Stomach (tissue), 9 donors: ENCODE results near the gene LMTK2. TPM values are rescaled to one million over a fixed set of nuclear protein-coding genes. Genes with fewer than 3 reads are reported as not detected.

Experiments used
- DNase-seq, 2 donors: peaks; one replicate each; pipeline versions ENCODE4 v3.0.0 to v3.0.0-alpha.2; 2013 to 2019
- H3K27ac ChIP-seq, 5 donors: fragments of 200-600 bp in 4 of 5; sonication (generic) in 4 of 5; one replicate each; pipeline ENCODE4 v1.5.1; 2013 to 2019; ENCODE audit warnings: mild to moderate bottlenecking in 1 of 5, moderate library complexity in 1 of 5
- H3K27me3 ChIP-seq, 3 donors: fragments of 200-600 bp; sonication (generic); one replicate each; pipeline ENCODE4 v1.5.1; 2017 to 2019; ENCODE audit warnings: mixed run types in 1 of 3
- H3K36me3 ChIP-seq, 4 donors: fragments of 200-600 bp; sonication (generic); 1 replicate in 3 of 4; 2 replicates in 1 of 4; pipeline ENCODE4 v1.5.1; 2016 to 2019
- H3K4me1 ChIP-seq, 4 donors: fragments of 200-600 bp; sonication (generic); one replicate each; pipeline ENCODE4 v1.5.1; 2016 to 2019
- H3K4me3 ChIP-seq, 4 donors: fragments of 200-600 bp; sonication (generic) in 3 of 4; one replicate each; pipeline ENCODE4 v1.5.1; 2016 to 2019; ENCODE audit warnings: mild to moderate bottlenecking in 1 of 4
- H3K9me3 ChIP-seq, 4 donors: fragments of 200-600 bp; sonication (generic); one replicate each; pipeline ENCODE4 v1.5.1; 2016 to 2019
- EP300 ChIP-seq: sonication (generic); formaldehyde crosslinking; IDR thresholded peaks from one replicate; pipeline ENCODE4 v1.6.1; 2017; ENCODE audit warnings: antibody characterized with exemption
- POLR2A ChIP-seq, 4 donors: fragments of 450-650 bp; IDR thresholded peaks; one replicate each; pipeline ENCODE4 v1.6.1; 2016; ENCODE audit warnings: antibody characterized with exemption in 4 of 4, control low read depth in 2 of 4, mild to moderate bottlenecking in 1 of 4, moderate library complexity in 1 of 4
- POLR2AphosphoS5 ChIP-seq, 3 donors: sonication (generic); formaldehyde crosslinking; IDR thresholded peaks; one replicate each; pipeline ENCODE4 v1.6.1; 2016; ENCODE audit warnings: antibody characterized with exemption in 3 of 3
- WGBS, 5 donors: extraction: QIAGEN DNeasy Blood & Tissue Kit in 3 of 5; methylation state at CpG; one replicate each; pipeline versions ENCODE4 v1.1.5 to v1.1.7; 2013 to 2018; 5-methylcytosine and 5-hydroxymethylcytosine counted together
- intact Hi-C: fragments of 100-400 bp; cut with DNase I; formaldehyde crosslinking; loops from one replicate; pipeline ENCODE4 v1.15.1; 2023; ENCODE audit warnings: low total_unique reads
- polyA plus RNA-seq, 3 donors: library from polyadenylated mRNA; stranded (reverse); fragments of 200-250 nt; gene quantifications; one replicate each; pipeline ENCODE4 v1.2.3, GENCODE V29; 2013
- total RNA-seq, 5 donors: library from RNA; depleted of rRNA; stranded (reverse); fragments of >200 nt; gene quantifications; one replicate each; pipeline versions ENCODE4 v1.1.0 to v1.2.3, GENCODE V29; 2014 to 2016
- TF ChIP-seq, protein P1 (sequence below), 7 experiments: fragments of 450-650 bp in 4 of 7; fragments of 200-600 bp in 3 of 7; sonication (generic) in 3 of 7; IDR thresholded peaks; one replicate each; pipeline ENCODE4 v1.5.1; 2016 to 2019; ENCODE audit warnings: antibody characterized with exemption in 7 of 7, control low read depth in 2 of 7, mild to moderate bottlenecking in 1 of 7
- donor health status: healthy with polysubstance abuse.
- donor health status: Bipolar disorder and iron deficiency.
- donor health status: healthy.

The LMTK2 gene
- total and polyA plus RNA-seq, 8 donors, result 1.4 to 42.6 (median 19.3) TPM

DNA sequence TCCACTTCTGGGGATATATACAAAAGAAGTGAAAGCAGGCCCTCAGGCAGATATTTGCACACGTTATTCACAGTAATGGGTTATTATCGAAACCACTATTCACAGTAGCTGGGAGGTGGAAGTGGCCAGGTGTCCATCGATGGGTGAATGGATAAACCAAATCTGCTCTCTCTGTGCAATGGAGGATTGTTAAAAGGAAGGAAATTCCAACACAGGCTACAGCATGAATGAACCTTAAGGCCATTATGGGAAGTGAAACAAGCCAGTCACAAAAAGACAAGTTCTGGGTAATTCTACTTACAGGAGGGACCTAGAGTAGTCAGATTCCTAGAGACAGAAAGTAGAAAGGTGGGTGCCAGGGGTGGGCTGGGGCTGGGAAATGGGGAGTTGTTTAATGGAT is 56.1 kb downstream of the LMTK2 start:
- H3K27me3 ChIP-seq, result no peaks in the 10 kb centered on the region
- H3K27ac ChIP-seq, result no peak overlapping the region
- intact Hi-C loops, result no loop called here
- peaks cover 0 to 33% (median 26%) of the 10 kb centered on the region in 4 donors for H3K36me3 ChIP-seq
- peaks cover 0 to 21% (median 13%) of the 10 kb centered on the region in 4 donors for H3K4me1 ChIP-seq
- H3K4me3 ChIP-seq, result no peak overlapping the region
- TF ChIP-seq, protein P1, sequence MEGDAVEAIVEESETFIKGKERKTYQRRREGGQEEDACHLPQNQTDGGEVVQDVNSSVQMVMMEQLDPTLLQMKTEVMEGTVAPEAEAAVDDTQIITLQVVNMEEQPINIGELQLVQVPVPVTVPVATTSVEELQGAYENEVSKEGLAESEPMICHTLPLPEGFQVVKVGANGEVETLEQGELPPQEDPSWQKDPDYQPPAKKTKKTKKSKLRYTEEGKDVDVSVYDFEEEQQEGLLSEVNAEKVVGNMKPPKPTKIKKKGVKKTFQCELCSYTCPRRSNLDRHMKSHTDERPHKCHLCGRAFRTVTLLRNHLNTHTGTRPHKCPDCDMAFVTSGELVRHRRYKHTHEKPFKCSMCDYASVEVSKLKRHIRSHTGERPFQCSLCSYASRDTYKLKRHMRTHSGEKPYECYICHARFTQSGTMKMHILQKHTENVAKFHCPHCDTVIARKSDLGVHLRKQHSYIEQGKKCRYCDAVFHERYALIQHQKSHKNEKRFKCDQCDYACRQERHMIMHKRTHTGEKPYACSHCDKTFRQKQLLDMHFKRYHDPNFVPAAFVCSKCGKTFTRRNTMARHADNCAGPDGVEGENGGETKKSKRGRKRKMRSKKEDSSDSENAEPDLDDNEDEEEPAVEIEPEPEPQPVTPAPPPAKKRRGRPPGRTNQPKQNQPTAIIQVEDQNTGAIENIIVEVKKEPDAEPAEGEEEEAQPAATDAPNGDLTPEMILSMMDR (IDR thresholded peaks at IDR 0.05), result no peak
- TF ChIP-seq EP300 (no peak), POLR2A (IDR thresholded peaks at IDR 0.05) (no peak), POLR2AphosphoS5 (IDR thresholded peaks at IDR 0.05) (no peak)
- no peaks in the 10 kb centered on the region for H3K9me3 ChIP-seq
- 86 to 97% (median 91%) methylated on average over 3 of the region's 3 CpGs for WGBS, 5 donors
- DNase-seq, result no peak

DNA sequence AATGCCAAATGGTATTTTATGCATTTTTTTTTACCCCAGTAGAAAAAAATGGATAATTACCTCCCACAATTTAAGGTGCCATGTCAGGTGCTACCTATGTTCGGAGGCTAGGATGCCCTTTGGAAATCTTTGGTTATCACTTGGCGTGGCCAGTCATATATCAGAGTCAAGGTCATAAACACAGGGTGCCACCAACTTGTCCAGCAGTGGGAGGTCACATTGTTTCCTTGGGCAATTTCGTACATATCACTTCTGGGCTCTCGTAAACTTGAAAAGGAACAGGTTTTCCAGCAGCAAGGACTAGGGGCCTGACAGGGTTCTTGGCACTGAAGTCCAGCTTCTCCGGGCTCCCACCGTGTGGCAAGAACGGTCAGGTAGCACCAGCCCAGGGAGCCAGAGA is 56.6 kb downstream of the LMTK2 start:
- no peak for DNase-seq
- intact Hi-C loops, result no loop called here

DNA sequence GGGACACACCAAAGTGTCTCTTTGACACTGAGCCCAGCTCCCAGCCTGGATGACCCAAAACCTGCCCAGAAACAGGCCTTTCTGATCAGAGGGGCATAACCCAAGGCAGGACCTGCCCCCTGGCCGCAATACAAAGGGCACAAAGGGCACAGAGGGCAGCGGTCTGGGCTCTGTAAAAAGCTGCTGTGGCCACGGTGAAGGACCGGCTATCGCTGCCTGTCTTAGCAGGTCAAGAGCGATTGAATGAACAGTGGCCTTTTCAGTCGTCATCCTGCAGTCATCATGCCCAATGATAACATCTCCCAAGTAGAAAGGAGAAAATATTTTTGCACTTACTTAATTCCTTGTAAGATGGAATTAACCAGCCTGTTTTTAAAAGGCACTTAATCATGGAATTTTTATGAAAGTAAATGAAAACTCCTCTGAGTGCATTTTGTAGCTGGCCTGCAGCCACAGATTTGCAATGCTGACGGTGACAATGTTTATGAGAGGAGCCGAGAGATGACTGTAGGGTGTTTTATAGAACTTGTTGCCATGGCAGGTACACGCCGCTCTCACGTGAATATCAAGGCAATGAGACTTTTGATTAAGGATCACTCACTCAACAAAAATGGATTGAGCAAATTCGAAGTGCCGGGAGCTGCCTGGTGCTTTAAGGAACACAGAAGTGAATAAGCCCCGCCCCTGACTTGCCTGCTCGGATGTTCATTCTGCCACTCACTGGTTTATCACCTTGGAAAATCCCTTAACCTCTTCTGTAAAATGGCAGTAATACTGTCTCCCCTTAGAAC is 57.2 kb downstream of the LMTK2 start:
- intact Hi-C loops, result no loop called here
- Histone ChIP-seq H3K4me3 (no peak overlapping the region), H3K27me3 (no peaks in the 10 kb centered on the region), H3K4me1 (peaks cover 0 to 30% (median 21%) of the 10 kb centered on the region in 4 donors), H3K27ac (peak overlapping the region in 3 of 5 donors; percentile 11 to 27 (median 25)), H3K9me3 (no peaks in the 10 kb centered on the region), H3K36me3 (peaks cover 0 to 21% (median 17%) of the 10 kb centered on the region in 4 donors)
- 40 to 59% (median 53%) methylated on average over 14 to 16 of the region's 16 CpGs for WGBS, 5 donors
- peak in 1 of 2 donors; percentile 26 for DNase-seq
- TF ChIP-seq EP300, result no peak
- TF ChIP-seq, protein P1 (IDR thresholded peaks at IDR 0.05), result no peak
- no peak for TF ChIP-seq POLR2AphosphoS5 (IDR thresholded peaks at IDR 0.05)
- no peak for TF ChIP-seq POLR2A (IDR thresholded peaks at IDR 0.05)

More for the DNA sequence above, 56.6 kb downstream of the LMTK2 start:
- peaks cover 0 to 23% (median 15%) of the 10 kb centered on the region in 4 donors for H3K4me1 ChIP-seq
- H3K27ac ChIP-seq, result peak overlapping the region in 3 of 5 donors; percentile 11 to 27 (median 25)
- no peaks in the 10 kb centered on the region for H3K9me3 ChIP-seq
- 62 to 72% (median 64%) methylated on average over 7 of the region's 7 CpGs for WGBS, 5 donors
- no peaks in the 10 kb centered on the region for H3K27me3 ChIP-seq
- H3K36me3 ChIP-seq, result peaks cover 0 to 28% (median 21%) of the 10 kb centered on the region in 4 donors
- TF ChIP-seq POLR2A (IDR thresholded peaks at IDR 0.05) (no peak), EP300 (no peak), POLR2AphosphoS5 (IDR thresholded peaks at IDR 0.05) (no peak)
- TF ChIP-seq, protein P1 (IDR thresholded peaks at IDR 0.05), result no peak
- H3K4me3 ChIP-seq, result no peak overlapping the region

DNA sequence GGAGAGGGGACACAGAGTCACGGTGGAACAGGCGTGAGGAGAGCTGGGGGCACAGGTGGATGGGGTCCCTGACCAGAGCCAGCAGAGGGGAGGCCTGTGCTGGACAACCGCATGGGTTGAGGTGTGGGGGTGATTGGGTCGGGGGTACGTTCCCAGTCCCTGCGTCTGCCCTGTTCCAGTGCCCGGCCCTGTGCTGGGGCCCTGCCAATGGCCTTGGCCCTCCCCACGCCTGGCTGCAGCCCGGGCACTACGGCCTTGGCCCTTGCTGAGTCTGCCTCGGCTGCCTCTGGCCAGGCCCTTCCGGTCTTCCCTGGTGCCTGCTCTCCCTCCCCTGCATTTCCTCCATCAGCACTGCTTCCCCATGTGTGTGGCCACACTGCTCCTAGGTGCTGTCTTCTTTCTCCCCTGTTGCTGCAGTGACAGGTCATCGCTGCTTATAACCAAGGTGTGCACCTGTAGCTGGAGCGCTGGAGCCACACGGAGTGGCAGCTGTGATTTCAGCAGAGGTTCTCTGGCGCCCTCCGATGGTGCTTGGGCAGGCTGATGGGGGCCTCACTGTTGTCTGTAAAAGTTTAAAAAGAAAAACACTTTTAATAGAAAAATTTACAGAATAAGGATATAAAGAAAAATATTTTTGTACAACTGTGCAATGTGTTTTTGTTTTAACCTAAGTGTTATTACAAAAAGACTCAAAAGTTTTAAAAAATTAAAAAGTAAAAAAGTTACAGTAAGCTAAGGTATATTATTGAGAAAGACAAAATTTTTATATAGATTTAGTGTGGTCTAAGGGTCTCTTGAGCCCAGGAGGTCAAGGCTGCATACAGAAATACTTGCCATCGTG is 59.4 kb downstream of the LMTK2 start:
- TF ChIP-seq, protein P1 (IDR thresholded peaks at IDR 0.05), result peak in 5 of 7 experiments; percentile 34 to 73 (median 54)
- TF ChIP-seq POLR2A (IDR thresholded peaks at IDR 0.05), result no peak
- Histone ChIP-seq H3K9me3 (no peaks in the 10 kb centered on the region), H3K36me3 (peaks cover 0 to 7% (median under 1%) of the 10 kb centered on the region in 4 donors), H3K27me3 (no peaks in the 10 kb centered on the region), H3K27ac (no peak overlapping the region), H3K4me3 (no peak overlapping the region), H3K4me1 (peaks cover 0 to 51% (median 30%) of the 10 kb centered on the region in 4 donors)
- intact Hi-C loops, result loop anchor here (5.0 kb wide), 2 partner anchors 59 to 144 kb away; partner anchors contain the start of gene LMTK2
- DNase-seq, result peak; percentile 79 to 84
- WGBS, 5 donors, result 51 to 71% (median 56%) methylated on average over 18 of the region's 18 CpGs
